Hematopoietic multipotent progenitor cell treated with erythropoietin and hydrocortisone succinate and interleukin-3 and kit ligand, for 8 days (in vitro differentiated cells): ENCODE results near the gene CDKAL1.

Source experiments
- DNase-seq: peaks from one replicate; pipeline ENCODE4 v3.0.0-alpha.2; 2015

The CDKAL1 gene

DNA sequence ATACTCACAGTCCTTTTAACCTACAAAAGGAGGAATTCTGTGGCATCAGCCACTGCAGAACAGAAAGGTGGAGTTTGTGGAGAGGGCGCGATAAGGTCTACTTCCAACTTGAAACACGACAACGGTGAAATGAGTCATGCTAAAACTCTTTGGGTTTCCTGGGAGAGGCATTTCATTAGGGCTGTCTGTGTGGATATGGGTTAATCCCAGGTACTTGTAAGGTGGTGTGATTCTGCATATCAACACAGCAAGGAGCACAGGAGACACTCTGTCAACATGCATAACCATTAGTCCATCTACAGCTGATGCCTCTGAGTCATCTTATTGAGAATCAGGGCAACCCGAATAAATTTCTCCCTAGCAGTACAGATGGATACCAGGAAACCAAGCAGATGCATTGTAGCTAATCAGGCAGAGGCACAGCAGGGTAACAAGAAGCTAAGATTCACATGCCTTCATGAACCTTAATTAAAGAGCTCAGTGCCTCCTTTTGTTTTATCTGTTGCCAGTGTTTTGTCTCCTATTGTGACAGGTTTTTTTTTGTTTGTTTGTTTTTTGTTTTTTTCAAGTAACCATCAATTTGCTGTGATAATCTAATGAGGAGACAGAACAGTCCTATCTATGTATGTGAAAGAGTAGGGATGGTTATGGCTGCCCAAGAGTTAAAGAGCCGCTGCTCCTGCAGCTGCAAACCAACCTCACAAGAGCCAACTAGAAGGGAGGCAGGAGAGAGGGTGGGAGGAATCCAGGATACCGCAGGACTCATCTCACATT lies 743.5 kb downstream of the CDKAL1 start:
- no peak for DNase-seq

DNA sequence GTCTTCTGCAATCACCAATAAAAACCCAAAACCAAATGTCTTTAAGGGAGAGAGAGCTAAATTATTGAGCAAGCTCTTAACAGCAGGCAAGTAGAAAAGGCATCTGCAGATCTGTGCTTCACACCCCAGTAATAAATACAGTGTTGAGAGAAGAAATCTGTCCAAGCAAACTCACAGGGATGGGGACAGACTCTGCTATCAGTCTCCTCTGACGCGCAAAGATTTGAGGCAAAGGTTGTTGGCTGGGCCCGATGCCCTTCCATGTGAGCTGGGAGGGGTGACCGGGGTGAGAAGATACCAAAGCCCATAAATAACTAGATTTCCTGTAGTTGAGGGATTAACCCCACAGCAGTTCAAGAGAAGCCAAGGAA lies 744.1 kb downstream of the CDKAL1 start:
- DNase-seq = no peak

DNA sequence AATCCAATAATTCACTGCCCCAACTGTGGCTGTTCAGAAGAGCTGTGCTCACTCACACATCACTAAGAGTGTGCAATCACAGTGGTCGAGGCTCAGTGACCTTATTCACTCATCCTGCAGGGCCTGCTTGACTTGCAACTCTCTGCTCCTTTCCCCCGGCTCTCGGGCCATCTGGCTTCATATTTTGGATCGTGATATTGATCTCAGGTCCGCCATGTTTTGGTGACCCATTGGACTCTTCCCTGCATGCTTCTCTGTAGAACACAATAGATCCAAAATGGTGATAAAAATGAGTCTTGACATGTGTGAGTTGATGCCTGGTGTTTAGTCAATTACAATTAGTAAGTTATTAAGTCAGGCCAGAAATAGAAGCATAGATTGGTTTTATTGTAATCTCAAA lies 745.4 kb downstream of the CDKAL1 start:
- no peak for DNase-seq

GRCh38 chr6:21281366-21281765 lies 747.1 kb downstream of the CDKAL1 start:
- DNase-seq = no peak
